GM23338 (cell line): ENCODE data around the gene KTI12. TPM values are rescaled to one million over a fixed set of nuclear protein-coding genes. Genes with fewer than 3 reads are reported as not detected.

Experiments used
- ATAC-seq: fragments of 200-7000 bp; cut with Tn5 transposase; 3 replicates; pipeline ENCODE4 v1.9.1; 2020
- DNase-seq: peaks from one replicate; pipeline ENCODE4 v3.0.0-alpha.2; 2015; ENCODE audit warnings: low spot score
- H2AFZ ChIP-seq: fragments of 200-600 bp; sonication (generic); 2 replicates; pipeline ENCODE4 v1.8.0; 2016; ENCODE audit warnings: antibody characterized with exemption, mild to moderate bottlenecking, moderate library complexity
- H3F3A ChIP-seq: fragments of 200-600 bp; sonication (generic); replicated peaks from 2 replicates; pipeline ENCODE4 v1.8.0; 2017; ENCODE audit warnings: antibody characterized with exemption, mixed run types, low read depth
- H3K27ac ChIP-seq: fragments of 200-600 bp; sonication (generic); 2 replicates; pipeline ENCODE4 v1.6.1; 2016; ENCODE audit warnings: low read depth
- H3K27me3 ChIP-seq: fragments of 200-600 bp; sonication (generic); 2 replicates; pipeline ENCODE4 v1.8.0; 2016; ENCODE audit warnings: mild to moderate bottlenecking, mixed run types, moderate library complexity; ENCODE audit not compliant: insufficient read depth
- H3K36me3 ChIP-seq: fragments of 200-600 bp; sonication (generic); 2 replicates; pipeline ENCODE4 v1.8.0; 2016; ENCODE audit warnings: mild to moderate bottlenecking; ENCODE audit not compliant: insufficient read depth
- H3K4me1 ChIP-seq: fragments of 200-600 bp; sonication (generic); 2 replicates; pipeline ENCODE4 v1.8.0; 2016; ENCODE audit warnings: mild to moderate bottlenecking, moderate library complexity; ENCODE audit not compliant: insufficient read depth
- H3K4me2 ChIP-seq: fragments of 200-600 bp; sonication (generic); 2 replicates; pipeline ENCODE4 v1.7.1; 2017; ENCODE audit warnings: mixed run types
- H3K4me3 ChIP-seq: fragments of 200-600 bp; sonication (generic); 2 replicates; pipeline ENCODE4 v1.6.1; 2016; ENCODE audit warnings: mixed run types
- H3K79me2 ChIP-seq: fragments of 200-600 bp; sonication (generic); replicated peaks from 2 replicates; pipeline ENCODE4 v1.8.0; 2017; ENCODE audit warnings: mild to moderate bottlenecking; ENCODE audit not compliant: insufficient read depth
- H3K9me2 ChIP-seq: fragments of 200-600 bp; sonication (generic); 2 replicates; pipeline ENCODE4 v1.8.0; 2017; ENCODE audit not compliant: insufficient read depth
- H4K20me1 ChIP-seq: fragments of 200-600 bp; sonication (generic); replicated peaks from 2 replicates; pipeline ENCODE4 v1.8.0; 2017; ENCODE audit warnings: mild to moderate bottlenecking; ENCODE audit not compliant: insufficient read depth
- H3K27ac Mint-ChIP-seq: 2 replicates; pipeline ENCODE4 v1.8.0; 2020; ENCODE audit warnings: inconsistent platforms, mild to moderate bottlenecking, moderate library complexity, mixed read lengths
- H3K27me3 Mint-ChIP-seq: 3 replicates; pipeline ENCODE4 v1.8.0; 2022; ENCODE audit warnings: low read depth, mild to moderate bottlenecking, moderate library complexity, mixed read lengths, inconsistent platforms; ENCODE audit not compliant: insufficient read depth, poor library complexity
- H3K36me3 Mint-ChIP-seq: 3 replicates; pipeline ENCODE4 v1.8.0; 2021; ENCODE audit warnings: low read depth, mild to moderate bottlenecking, inconsistent platforms, moderate library complexity, mixed read lengths
- H3K4me1 Mint-ChIP-seq: 3 replicates; pipeline ENCODE4 v1.8.0; 2020; ENCODE audit warnings: mild to moderate bottlenecking, inconsistent platforms, mixed read lengths
- H3K4me3 Mint-ChIP-seq: 3 replicates; pipeline ENCODE4 v1.8.0; 2021; ENCODE audit warnings: moderate library complexity, mild to moderate bottlenecking, inconsistent platforms, mixed read lengths
- H3K9me3 Mint-ChIP-seq: 3 replicates; pipeline ENCODE4 v1.8.0; 2020; ENCODE audit warnings: moderate library complexity, mild to moderate bottlenecking, inconsistent platforms, mixed read lengths
- CREB1 ChIP-seq: fragments of 250-450 bp; sonication (Bioruptor Pico); IDR thresholded peaks from 2 replicates; pipeline ENCODE4 v1.5.0; 2020; ENCODE audit warnings: low read depth, mild to moderate bottlenecking, moderate library complexity
- EZH2 ChIP-seq: fragments of 200-600 bp; sonication (generic); IDR thresholded peaks from one replicate; pipeline ENCODE4 v1.8.0; 2017; ENCODE audit warnings: antibody characterized with exemption, mild to moderate bottlenecking, low read depth; ENCODE audit not compliant: unreplicated experiment
- EZH2phosphoT487 ChIP-seq: fragments of 200-600 bp; sonication (generic); IDR thresholded peaks from one replicate; pipeline ENCODE4 v1.8.1; 2018; ENCODE audit warnings: antibody characterized with exemption; ENCODE audit not compliant: unreplicated experiment
- JUNB ChIP-seq: IDR thresholded peaks from one replicate; pipeline ENCODE4 v1.6.1; 2016; ENCODE audit warnings: antibody characterized with exemption; ENCODE audit not compliant: unreplicated experiment
- POLR2AphosphoS5 ChIP-seq: IDR thresholded peaks from 2 replicates; pipeline ENCODE4 v1.6.1; 2016; ENCODE audit warnings: antibody characterized with exemption, low read depth
- STAT1 ChIP-seq: IDR thresholded peaks from one replicate; pipeline ENCODE4 v1.6.1; 2016; ENCODE audit warnings: antibody characterized with exemption; ENCODE audit not compliant: unreplicated experiment
- ZNF114 ChIP-seq: fragments of 250-450 bp; sonication (Bioruptor Pico); IDR thresholded peaks from 2 replicates; pipeline ENCODE4 v1.5.0; 2020; ENCODE audit warnings: mild to moderate bottlenecking, moderate library complexity
- ZNF331 ChIP-seq: fragments of 250-450 bp; sonication (Bioruptor Pico); IDR thresholded peaks from 2 replicates; pipeline ENCODE4 v1.5.0; 2020; ENCODE audit warnings: low read depth, mild to moderate bottlenecking, moderate library complexity
- polyA plus RNA-seq: library from polyadenylated mRNA; unstranded; fragments of >200 nt; fragmentation: Nextera tagmentation; extraction: Ambion mirVana; gene quantifications from 2 replicates; pipeline ENCODE4 v1.2.1, GENCODE V29; 2016
- total RNA-seq: library from RNA; depleted of rRNA; stranded (reverse); fragments of >200 nt; shearing (Covaris generic); gene quantifications from 2 replicates; pipeline ENCODE4 v1.2.3, GENCODE V29; 2014
- TF ChIP-seq, protein P1 (sequence below): IDR thresholded peaks from one replicate; pipeline ENCODE4 v1.6.1; 2018; ENCODE audit warnings: antibody characterized with exemption; ENCODE audit not compliant: unreplicated experiment
- TF ChIP-seq, protein P2 (sequence below): IDR thresholded peaks from 2 replicates; pipeline ENCODE4 v1.6.1; 2016; ENCODE audit warnings: antibody characterized with exemption
- TF ChIP-seq, protein P3 (sequence below), 2 experiments: fragments of 200-600 bp in 1 of 2; sonication (generic) in 1 of 2; conservative IDR thresholded peaks; 2 replicates each; pipeline versions ENCODE4 v1.5.1 to v1.6.1; 2016 to 2017; ENCODE audit warnings: antibody characterized with exemption in 2 of 2, low read depth in 2 of 2, mild to moderate bottlenecking in 2 of 2, moderate library complexity in 1 of 2
- TF ChIP-seq, protein P4 (sequence below): fragments of 250-450 bp; sonication (Bioruptor Pico); IDR thresholded peaks from 2 replicates; pipeline ENCODE4 v1.5.0; 2020; ENCODE audit warnings: mild to moderate bottlenecking, moderate library complexity

The KTI12 gene
- total and polyA plus RNA-seq, 2 experiments from 2014 or later: 8.7 to 13.0 TPM

DNA sequence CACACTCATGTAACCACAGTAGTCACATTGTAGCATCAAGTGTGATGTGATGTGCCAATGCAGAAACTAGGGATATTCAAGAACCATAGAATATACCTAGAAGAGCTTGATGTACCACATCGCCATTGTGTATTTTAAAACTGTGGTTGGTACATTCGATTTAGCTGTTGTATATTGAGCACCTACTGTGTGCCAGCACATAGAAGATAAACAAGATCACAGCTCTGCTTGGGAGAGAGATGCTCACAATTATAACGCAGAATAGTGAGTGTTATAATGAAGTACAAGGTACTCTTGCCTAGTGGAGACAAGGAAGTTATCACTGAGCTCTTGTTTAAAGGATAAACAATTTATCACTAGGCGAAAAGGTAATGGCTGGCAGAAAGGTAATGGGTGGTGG lies 27.2 kb upstream of the KTI12 start (continued):
- TF ChIP-seq ZNF331 (CRISPR knock-in tag) (no peak), EZH2 (no peak), EZH2phosphoT487 (no peak), CREB1 (CRISPR knock-in tag) (no peak), STAT1 (no peak), ZNF114 (CRISPR knock-in tag) (no peak), JUNB (no peak), POLR2AphosphoS5 (no peak)
- TF ChIP-seq, protein P1, sequence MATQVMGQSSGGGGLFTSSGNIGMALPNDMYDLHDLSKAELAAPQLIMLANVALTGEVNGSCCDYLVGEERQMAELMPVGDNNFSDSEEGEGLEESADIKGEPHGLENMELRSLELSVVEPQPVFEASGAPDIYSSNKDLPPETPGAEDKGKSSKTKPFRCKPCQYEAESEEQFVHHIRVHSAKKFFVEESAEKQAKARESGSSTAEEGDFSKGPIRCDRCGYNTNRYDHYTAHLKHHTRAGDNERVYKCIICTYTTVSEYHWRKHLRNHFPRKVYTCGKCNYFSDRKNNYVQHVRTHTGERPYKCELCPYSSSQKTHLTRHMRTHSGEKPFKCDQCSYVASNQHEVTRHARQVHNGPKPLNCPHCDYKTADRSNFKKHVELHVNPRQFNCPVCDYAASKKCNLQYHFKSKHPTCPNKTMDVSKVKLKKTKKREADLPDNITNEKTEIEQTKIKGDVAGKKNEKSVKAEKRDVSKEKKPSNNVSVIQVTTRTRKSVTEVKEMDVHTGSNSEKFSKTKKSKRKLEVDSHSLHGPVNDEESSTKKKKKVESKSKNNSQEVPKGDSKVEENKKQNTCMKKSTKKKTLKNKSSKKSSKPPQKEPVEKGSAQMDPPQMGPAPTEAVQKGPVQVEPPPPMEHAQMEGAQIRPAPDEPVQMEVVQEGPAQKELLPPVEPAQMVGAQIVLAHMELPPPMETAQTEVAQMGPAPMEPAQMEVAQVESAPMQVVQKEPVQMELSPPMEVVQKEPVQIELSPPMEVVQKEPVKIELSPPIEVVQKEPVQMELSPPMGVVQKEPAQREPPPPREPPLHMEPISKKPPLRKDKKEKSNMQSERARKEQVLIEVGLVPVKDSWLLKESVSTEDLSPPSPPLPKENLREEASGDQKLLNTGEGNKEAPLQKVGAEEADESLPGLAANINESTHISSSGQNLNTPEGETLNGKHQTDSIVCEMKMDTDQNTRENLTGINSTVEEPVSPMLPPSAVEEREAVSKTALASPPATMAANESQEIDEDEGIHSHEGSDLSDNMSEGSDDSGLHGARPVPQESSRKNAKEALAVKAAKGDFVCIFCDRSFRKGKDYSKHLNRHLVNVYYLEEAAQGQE: no peak
- TF ChIP-seq, protein P2, sequence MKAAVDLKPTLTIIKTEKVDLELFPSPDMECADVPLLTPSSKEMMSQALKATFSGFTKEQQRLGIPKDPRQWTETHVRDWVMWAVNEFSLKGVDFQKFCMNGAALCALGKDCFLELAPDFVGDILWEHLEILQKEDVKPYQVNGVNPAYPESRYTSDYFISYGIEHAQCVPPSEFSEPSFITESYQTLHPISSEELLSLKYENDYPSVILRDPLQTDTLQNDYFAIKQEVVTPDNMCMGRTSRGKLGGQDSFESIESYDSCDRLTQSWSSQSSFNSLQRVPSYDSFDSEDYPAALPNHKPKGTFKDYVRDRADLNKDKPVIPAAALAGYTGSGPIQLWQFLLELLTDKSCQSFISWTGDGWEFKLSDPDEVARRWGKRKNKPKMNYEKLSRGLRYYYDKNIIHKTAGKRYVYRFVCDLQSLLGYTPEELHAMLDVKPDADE: no peak
- TF ChIP-seq, protein P3, sequence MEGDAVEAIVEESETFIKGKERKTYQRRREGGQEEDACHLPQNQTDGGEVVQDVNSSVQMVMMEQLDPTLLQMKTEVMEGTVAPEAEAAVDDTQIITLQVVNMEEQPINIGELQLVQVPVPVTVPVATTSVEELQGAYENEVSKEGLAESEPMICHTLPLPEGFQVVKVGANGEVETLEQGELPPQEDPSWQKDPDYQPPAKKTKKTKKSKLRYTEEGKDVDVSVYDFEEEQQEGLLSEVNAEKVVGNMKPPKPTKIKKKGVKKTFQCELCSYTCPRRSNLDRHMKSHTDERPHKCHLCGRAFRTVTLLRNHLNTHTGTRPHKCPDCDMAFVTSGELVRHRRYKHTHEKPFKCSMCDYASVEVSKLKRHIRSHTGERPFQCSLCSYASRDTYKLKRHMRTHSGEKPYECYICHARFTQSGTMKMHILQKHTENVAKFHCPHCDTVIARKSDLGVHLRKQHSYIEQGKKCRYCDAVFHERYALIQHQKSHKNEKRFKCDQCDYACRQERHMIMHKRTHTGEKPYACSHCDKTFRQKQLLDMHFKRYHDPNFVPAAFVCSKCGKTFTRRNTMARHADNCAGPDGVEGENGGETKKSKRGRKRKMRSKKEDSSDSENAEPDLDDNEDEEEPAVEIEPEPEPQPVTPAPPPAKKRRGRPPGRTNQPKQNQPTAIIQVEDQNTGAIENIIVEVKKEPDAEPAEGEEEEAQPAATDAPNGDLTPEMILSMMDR (conservative IDR thresholded peaks at IDR 0.05; ENCODE audit: low read depth in 2 of 2): no peak

DNA sequence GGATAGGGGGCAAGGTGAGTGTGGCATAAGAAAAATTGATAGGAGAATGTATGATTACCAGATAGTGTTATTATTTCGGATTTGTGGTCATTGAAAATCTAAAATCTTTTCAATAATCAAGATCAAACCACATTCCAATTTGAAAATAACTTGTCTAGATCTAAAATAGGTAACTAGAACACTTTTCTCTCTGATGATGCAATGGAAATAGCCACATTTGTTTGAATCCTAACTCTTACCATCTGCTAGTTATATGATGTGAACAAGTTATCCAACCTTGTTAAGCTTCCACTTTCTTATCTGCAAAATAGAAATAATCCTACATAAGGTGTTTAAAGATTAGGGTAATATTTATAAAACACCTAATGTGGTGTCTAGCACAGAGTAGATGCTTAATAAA lies 26.3 kb upstream of the KTI12 start:
- Histone ChIP-seq H2AFZ (no peak overlapping the region), H4K20me1 (peaks cover 21% of the 10 kb centered on the region), H3K4me3 (no peak overlapping the region), H3K4me1 (peaks cover 14% of the 10 kb centered on the region), H3K79me2 (peaks cover 75% of the 10 kb centered on the region), H3K27ac (no peak overlapping the region), H3K36me3 (peaks cover 39% of the 10 kb centered on the region), H3F3A (no peaks in the 10 kb centered on the region; the same call in 1 of the 2 replicates), H3K4me2 (no peak overlapping the region), H3K27me3 (no peaks in the 10 kb centered on the region), H3K9me2 (no peaks in the 10 kb centered on the region)
- peaks cover 61% of the 10 kb centered on the region for H3K36me3 Mint-ChIP-seq
- H3K27ac Mint-ChIP-seq: no peak overlapping the region
- ATAC-seq (no peak), DNase-seq (no peak)
- H3K4me1 Mint-ChIP-seq: peaks cover 17% of the 10 kb centered on the region
- H3K27me3 Mint-ChIP-seq: peaks cover 9% of the 10 kb centered on the region
- H3K9me3 Mint-ChIP-seq: no peaks in the 10 kb centered on the region
- H3K4me3 Mint-ChIP-seq: no peak overlapping the region
- TF ChIP-seq, protein P4, sequence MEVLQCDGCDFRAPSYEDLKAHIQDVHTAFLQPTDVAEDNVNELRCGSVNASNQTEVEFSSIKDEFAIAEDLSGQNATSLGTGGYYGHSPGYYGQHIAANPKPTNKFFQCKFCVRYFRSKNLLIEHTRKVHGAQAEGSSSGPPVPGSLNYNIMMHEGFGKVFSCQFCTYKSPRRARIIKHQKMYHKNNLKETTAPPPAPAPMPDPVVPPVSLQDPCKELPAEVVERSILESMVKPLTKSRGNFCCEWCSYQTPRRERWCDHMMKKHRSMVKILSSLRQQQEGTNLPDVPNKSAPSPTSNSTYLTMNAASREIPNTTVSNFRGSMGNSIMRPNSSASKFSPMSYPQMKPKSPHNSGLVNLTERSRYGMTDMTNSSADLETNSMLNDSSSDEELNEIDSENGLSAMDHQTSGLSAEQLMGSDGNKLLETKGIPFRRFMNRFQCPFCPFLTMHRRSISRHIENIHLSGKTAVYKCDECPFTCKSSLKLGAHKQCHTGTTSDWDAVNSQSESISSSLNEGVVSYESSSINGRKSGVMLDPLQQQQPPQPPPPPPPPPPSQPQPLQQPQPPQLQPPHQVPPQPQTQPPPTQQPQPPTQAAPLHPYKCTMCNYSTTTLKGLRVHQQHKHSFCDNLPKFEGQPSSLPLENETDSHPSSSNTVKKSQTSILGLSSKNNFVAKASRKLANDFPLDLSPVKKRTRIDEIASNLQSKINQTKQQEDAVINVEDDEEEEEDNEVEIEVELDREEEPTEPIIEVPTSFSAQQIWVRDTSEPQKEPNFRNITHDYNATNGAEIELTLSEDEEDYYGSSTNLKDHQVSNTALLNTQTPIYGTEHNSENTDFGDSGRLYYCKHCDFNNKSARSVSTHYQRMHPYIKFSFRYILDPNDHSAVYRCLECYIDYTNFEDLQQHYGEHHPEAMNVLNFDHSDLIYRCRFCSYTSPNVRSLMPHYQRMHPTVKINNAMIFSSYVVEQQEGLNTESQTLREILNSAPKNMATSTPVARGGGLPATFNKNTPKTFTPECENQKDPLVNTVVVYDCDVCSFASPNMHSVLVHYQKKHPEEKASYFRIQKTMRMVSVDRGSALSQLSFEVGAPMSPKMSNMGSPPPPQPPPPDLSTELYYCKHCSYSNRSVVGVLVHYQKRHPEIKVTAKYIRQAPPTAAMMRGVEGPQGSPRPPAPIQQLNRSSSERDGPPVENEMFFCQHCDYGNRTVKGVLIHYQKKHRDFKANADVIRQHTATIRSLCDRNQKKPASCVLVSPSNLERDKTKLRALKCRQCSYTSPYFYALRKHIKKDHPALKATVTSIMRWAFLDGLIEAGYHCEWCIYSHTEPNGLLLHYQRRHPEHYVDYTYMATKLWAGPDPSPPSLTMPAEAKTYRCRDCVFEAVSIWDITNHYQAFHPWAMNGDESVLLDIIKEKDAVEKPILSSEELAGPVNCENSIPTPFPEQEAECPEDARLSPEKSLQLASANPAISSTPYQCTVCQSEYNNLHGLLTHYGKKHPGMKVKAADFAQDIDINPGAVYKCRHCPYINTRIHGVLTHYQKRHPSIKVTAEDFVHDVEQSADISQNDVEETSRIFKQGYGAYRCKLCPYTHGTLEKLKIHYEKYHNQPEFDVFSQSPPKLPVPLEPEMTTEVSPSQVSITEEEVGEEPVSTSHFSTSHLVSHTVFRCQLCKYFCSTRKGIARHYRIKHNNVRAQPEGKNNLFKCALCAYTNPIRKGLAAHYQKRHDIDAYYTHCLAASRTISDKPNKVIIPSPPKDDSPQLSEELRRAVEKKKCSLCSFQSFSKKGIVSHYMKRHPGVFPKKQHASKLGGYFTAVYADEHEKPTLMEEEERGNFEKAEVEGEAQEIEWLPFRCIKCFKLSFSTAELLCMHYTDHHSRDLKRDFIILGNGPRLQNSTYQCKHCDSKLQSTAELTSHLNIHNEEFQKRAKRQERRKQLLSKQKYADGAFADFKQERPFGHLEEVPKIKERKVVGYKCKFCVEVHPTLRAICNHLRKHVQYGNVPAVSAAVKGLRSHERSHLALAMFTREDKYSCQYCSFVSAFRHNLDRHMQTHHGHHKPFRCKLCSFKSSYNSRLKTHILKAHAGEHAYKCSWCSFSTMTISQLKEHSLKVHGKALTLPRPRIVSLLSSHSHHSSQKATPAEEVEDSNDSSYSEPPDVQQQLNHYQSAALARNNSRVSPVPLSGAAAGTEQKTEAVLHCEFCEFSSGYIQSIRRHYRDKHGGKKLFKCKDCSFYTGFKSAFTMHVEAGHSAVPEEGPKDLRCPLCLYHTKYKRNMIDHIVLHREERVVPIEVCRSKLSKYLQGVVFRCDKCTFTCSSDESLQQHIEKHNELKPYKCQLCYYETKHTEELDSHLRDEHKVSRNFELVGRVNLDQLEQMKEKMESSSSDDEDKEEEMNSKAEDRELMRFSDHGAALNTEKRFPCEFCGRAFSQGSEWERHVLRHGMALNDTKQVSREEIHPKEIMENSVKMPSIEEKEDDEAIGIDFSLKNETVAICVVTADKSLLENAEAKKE (CRISPR knock-in tag): no peak
- no peak for TF ChIP-seq JUNB
